ENCODE measurements around the gene MFAP2. TPM values are rescaled to one million over a fixed set of nuclear protein-coding genes. Genes with fewer than 3 reads are reported as not detected.

The MFAP2 gene
- total RNA-seq, 1 experiment from 2014 or later: 22.7 TPM

- Histone ChIP-seq H3K9me3 (no peaks in the 10 kb centered on the region), H3K27me3 (replicated peaks; ENCODE audit: control insufficient read depth, insufficient read depth, low read length) (no peaks in the 10 kb centered on the region), H3K36me3 (ENCODE audit: control insufficient read depth, insufficient read depth, low read length) (no peaks in the 10 kb centered on the region), H3K4me3 (ENCODE audit: low read depth, low read length) (no peak overlapping the region), H3K4me1 (no peaks in the 10 kb centered on the region)
- no peak for TF ChIP-seq CTCF (IDR thresholded peaks at IDR 0.05; ENCODE audit: insufficient read depth in 1 of 2, low read depth in 1 of 2, low read length in 1 of 2, severe bottlenecking in 1 of 2, unreplicated experiment in 1 of 2)
- ChIA-PET POLR2A (no interaction called here), CTCF (no interaction called here)
- Mint-ChIP-seq H3K27me3 (ENCODE audit: insufficient read depth, unreplicated experiment) (no peaks in the 10 kb centered on the region), H3K9me3 (ENCODE audit: unreplicated experiment) (no peaks in the 10 kb centered on the region), H3K4me1 (ENCODE audit: low read depth, unreplicated experiment) (peaks cover 16% of the 10 kb centered on the region), H3K27ac (ENCODE audit: unreplicated experiment) (peak overlapping the region; percentile 7), H3K4me3 (ENCODE audit: unreplicated experiment) (no peak overlapping the region), H3K36me3 (ENCODE audit: insufficient read depth, unreplicated experiment) (no peaks in the 10 kb centered on the region)
- DNase-seq: no peak
- BruUV-seq (replicated peaks): no TSS peak
- intact Hi-C loops (cut with micrococcal nuclease; ENCODE audit: unreplicated experiment): no loop called here
These were observed 2.5 kb upstream of the MFAP2 start for GRCh38 chr1:16982902-16983301.

GRCh38 chr1:16981269-16981849 lies 939 bp upstream of the MFAP2 start:
- no peak for DNase-seq
- no peaks in the 10 kb centered on the region for H3K36me3 Mint-ChIP-seq (ENCODE audit: insufficient read depth, unreplicated experiment)
- H3K9me3 ChIP-seq: no peaks in the 10 kb centered on the region
- peak overlapping the region; percentile 13 for H3K27ac Mint-ChIP-seq (ENCODE audit: unreplicated experiment)
- peaks cover 16% of the 10 kb centered on the region for H3K4me1 Mint-ChIP-seq (ENCODE audit: low read depth, unreplicated experiment)
- H3K4me3 Mint-ChIP-seq (ENCODE audit: unreplicated experiment): peak overlapping the region; percentile 63
- no peaks in the 10 kb centered on the region for H3K36me3 ChIP-seq (ENCODE audit: control insufficient read depth, insufficient read depth, low read length)
- no peaks in the 10 kb centered on the region for H3K4me1 ChIP-seq
- no TSS peak for BruUV-seq (replicated peaks)
- no peak for TF ChIP-seq CTCF (IDR thresholded peaks at IDR 0.05; ENCODE audit: insufficient read depth in 1 of 2, low read depth in 1 of 2, low read length in 1 of 2, severe bottlenecking in 1 of 2, unreplicated experiment in 1 of 2)
- POLR2A ChIA-PET: interaction anchor here (0.7 kb wide), 1 partner anchor 33 kb away, joined by 14 read pairs; no protein-coding TSS in a partner anchor
- H3K9me3 Mint-ChIP-seq (ENCODE audit: unreplicated experiment): no peaks in the 10 kb centered on the region
- intact Hi-C loops (cut with micrococcal nuclease; ENCODE audit: unreplicated experiment): no loop called here
- CTCF ChIA-PET: interaction anchor here (0.6 kb wide), 1 partner anchor 672 kb away, joined by 3 read pairs; no protein-coding TSS in a partner anchor
- no peaks in the 10 kb centered on the region for H3K27me3 Mint-ChIP-seq (ENCODE audit: insufficient read depth, unreplicated experiment)
- no peaks in the 10 kb centered on the region for H3K27me3 ChIP-seq (replicated peaks; ENCODE audit: control insufficient read depth, insufficient read depth, low read length)
- H3K4me3 ChIP-seq (ENCODE audit: low read depth, low read length): no peak overlapping the region

GRCh38 chr1:16979475-16980327 lies 719 bp downstream of the MFAP2 start:
- Histone ChIP-seq H3K27me3 (replicated peaks; ENCODE audit: control insufficient read depth, insufficient read depth, low read length) (no peaks in the 10 kb centered on the region), H3K9me3 (no peaks in the 10 kb centered on the region), H3K4me3 (ENCODE audit: low read depth, low read length) (peak overlapping the region; percentile 47), H3K4me1 (no peaks in the 10 kb centered on the region), H3K36me3 (ENCODE audit: control insufficient read depth, insufficient read depth, low read length) (no peaks in the 10 kb centered on the region)
- no peak for DNase-seq
- peak overlapping the region; percentile 63 for H3K4me3 Mint-ChIP-seq (ENCODE audit: unreplicated experiment)
- ChIA-PET POLR2A (no interaction called here), CTCF (no interaction called here)
- H3K4me1 Mint-ChIP-seq (ENCODE audit: low read depth, unreplicated experiment): peaks cover 16% of the 10 kb centered on the region
- no peaks in the 10 kb centered on the region for H3K27me3 Mint-ChIP-seq (ENCODE audit: insufficient read depth, unreplicated experiment)
- BruUV-seq (replicated peaks): no TSS peak
- H3K9me3 Mint-ChIP-seq (ENCODE audit: unreplicated experiment): no peaks in the 10 kb centered on the region
- intact Hi-C loops (cut with micrococcal nuclease; ENCODE audit: unreplicated experiment): no loop called here
- no peak for TF ChIP-seq CTCF (IDR thresholded peaks at IDR 0.05; ENCODE audit: insufficient read depth in 1 of 2, low read depth in 1 of 2, low read length in 1 of 2, severe bottlenecking in 1 of 2, unreplicated experiment in 1 of 2)
- H3K36me3 Mint-ChIP-seq (ENCODE audit: insufficient read depth, unreplicated experiment): no peaks in the 10 kb centered on the region
- H3K27ac Mint-ChIP-seq (ENCODE audit: unreplicated experiment): no peak overlapping the region
